Measurements from ENCODE around the gene PIEZO1. TPM values are rescaled to one million over a fixed set of nuclear protein-coding genes. Genes with fewer than 3 reads are reported as not detected.
A peak's percentile ranks its signal among the peaks of the same experiment; 100 is the strongest.

PIEZO1 gene
- total and polyA plus RNA-seq, 9 of the 15 experiments (the other 6 are each of a cell fraction or from before 2014, with no cell fraction given), result 3.6 to 432 (median 131) TPM

- TF ChIP-seq ZNF197 (CRISPR knock-in tag; IDR thresholded peaks at IDR 0.05; ENCODE audit: low read depth) (no peak), RFX1 (IDR thresholded peaks at IDR 0.05) (no peak), POLR2G (IDR thresholded peaks at IDR 0.05; ENCODE audit: low read depth, low read length) (peak; percentile 68), MCM2 (IDR thresholded peaks at IDR 0.05; ENCODE audit: low read depth) (no peak), POLR2A (conservative IDR thresholded peaks at IDR 0.05) (no peak), ZC3H4 (CRISPR knock-in tag; IDR thresholded peaks at IDR 0.05; ENCODE audit: borderline replicate concordance) (no peak), SRSF7 (optimal IDR thresholded peaks at IDR 0.05; ENCODE audit: low read depth, low read length) (no peak), ZNF124 (CRISPR knock-in tag; IDR thresholded peaks at IDR 0.05) (no peak), GTF2A2 (tag; IDR thresholded peaks at IDR 0.05) (no peak), MCM5 (IDR thresholded peaks at IDR 0.05; ENCODE audit: low read depth) (no peak), RBM17 (IDR thresholded peaks at IDR 0.05; ENCODE audit: borderline replicate concordance, low read depth, low read length) (no peak), HNRNPUL1 (IDR thresholded peaks at IDR 0.05; ENCODE audit: low read length) (no peak), ZNF436 (CRISPR knock-in tag; IDR thresholded peaks at IDR 0.05) (no peak), NONO (IDR thresholded peaks at IDR 0.05; ENCODE audit: low read depth in 2 of 2, low read length in 1 of 2) (0 out of 4 replicates have a peak, but pooled peaks of 1 of the 2 experiments have one; percentile 19), PPARD (CRISPR knock-in tag; IDR thresholded peaks at IDR 0.05) (no peak), KLF13 (tag; IDR thresholded peaks at IDR 0.05; ENCODE audit: borderline replicate concordance, low read depth) (no peak), PRMT5 (CRISPR knock-in tag; IDR thresholded peaks at IDR 0.05) (no peak), ZBTB8A (IDR thresholded peaks at IDR 0.05; ENCODE audit: partially characterized antibody) (no peak), ZNF407 (IDR thresholded peaks at IDR 0.05; ENCODE audit: low read depth) (no peak), ZNF431 (CRISPR knock-in tag; IDR thresholded peaks at IDR 0.05) (no peak), ESRRA (IDR thresholded peaks at IDR 0.05; ENCODE audit: borderline replicate concordance, low read depth) (peak; percentile 36; the same call in 1 of the 2 replicates), RBM14 (IDR thresholded peaks at IDR 0.05; ENCODE audit: borderline replicate concordance, insufficient read depth, low read depth, low read length) (no peak), KLF10 (CRISPR knock-in tag; IDR thresholded peaks at IDR 0.05) (no peak), EP300 (IDR thresholded peaks at IDR 0.05; ENCODE audit: low read length) (peak; percentile 27; the same call in 1 of the 2 replicates)
These were observed 21.4 kb downstream of the PIEZO1 start (continued) for GRCh38 chr16:88763502-88764053.
